ENCODE measurements around the gene DNAH1.
A peak's percentile ranks its signal among the peaks of the same experiment; 100 is the strongest.

DNAH1 gene

GRCh38 chr3:52399131-52399530, 83.0 kb downstream of the DNAH1 start:
- no peak for TF ChIP-seq CTCF (IDR thresholded peaks at IDR 0.05; ENCODE audit: insufficient read depth, low read depth, low read length, missing control alignments)
- no peak for DNase-seq (ENCODE audit: low read depth)
- H3K4me3 ChIP-seq (ENCODE audit: low read length), result no peak overlapping the region

GRCh38 chr3:52399593-52399992, 83.5 kb downstream of the DNAH1 start:
- H3K4me3 ChIP-seq (ENCODE audit: low read length), result no peak overlapping the region
- no peak for TF ChIP-seq CTCF (IDR thresholded peaks at IDR 0.05; ENCODE audit: insufficient read depth, low read depth, low read length, missing control alignments)
- peak; percentile 34 for DNase-seq (ENCODE audit: low read depth)

- no peak overlapping the region for H3K4me3 ChIP-seq (ENCODE audit: low read length)
- DNase-seq (ENCODE audit: low read depth), result no peak
- no peak for TF ChIP-seq CTCF (IDR thresholded peaks at IDR 0.05; ENCODE audit: insufficient read depth, low read depth, low read length, missing control alignments)
Measured at GRCh38 chr3:52400275-52400793, 84.2 kb downstream of the DNAH1 start.

GRCh38 chr3:52401021-52401420, 84.9 kb downstream of the DNAH1 start:
- DNase-seq (ENCODE audit: low read depth), result no peak
- no peak overlapping the region for H3K4me3 ChIP-seq (ENCODE audit: low read length)
- TF ChIP-seq CTCF (IDR thresholded peaks at IDR 0.05; ENCODE audit: insufficient read depth, low read depth, low read length, missing control alignments), result no peak

GRCh38 chr3:52401551-52401950, 85.4 kb downstream of the DNAH1 start:
- H3K4me3 ChIP-seq (ENCODE audit: low read length), result no peak overlapping the region
- no peak for TF ChIP-seq CTCF (IDR thresholded peaks at IDR 0.05; ENCODE audit: insufficient read depth, low read depth, low read length, missing control alignments)
- DNase-seq (ENCODE audit: low read depth), result no peak

- no peak overlapping the region for H3K4me3 ChIP-seq (ENCODE audit: low read length)
- no peak for TF ChIP-seq CTCF (IDR thresholded peaks at IDR 0.05; ENCODE audit: insufficient read depth, low read depth, low read length, missing control alignments)
- DNase-seq (ENCODE audit: low read depth), result no peak
Measured at GRCh38 chr3:52402101-52402521, 86.0 kb downstream of the DNAH1 start.

GRCh38 chr3:52402706-52403270, 86.7 kb downstream of the DNAH1 start:
- H3K4me3 ChIP-seq (ENCODE audit: low read length), result no peak overlapping the region
- TF ChIP-seq CTCF (IDR thresholded peaks at IDR 0.05; ENCODE audit: insufficient read depth, low read depth, low read length, missing control alignments), result no peak
- no peak for DNase-seq (ENCODE audit: low read depth)
